KOPT-K1 (cell line): Measurements from ENCODE around the gene PSMD10.

Experiments
- H3K27ac ChIP-seq: fragments of 200-600 bp; sonication (generic); 2 replicates; pipeline ENCODE4 v1.5.1; 2016; ENCODE audit warnings: antibody characterized with exemption, mild to moderate bottlenecking, low read depth, low read length; ENCODE audit not compliant: poor library complexity, severe bottlenecking
- H3K36me3 ChIP-seq: fragments of 200-600 bp; sonication (generic); 2 replicates; pipeline ENCODE4 v1.5.1; 2017; ENCODE audit warnings: antibody characterized with exemption, mild to moderate bottlenecking, low read length, moderate library complexity; ENCODE audit not compliant: insufficient read depth
- H3K9me3 ChIP-seq: fragments of 200-600 bp; sonication (generic); 2 replicates; pipeline ENCODE4 v1.5.1; 2017; ENCODE audit warnings: antibody characterized with exemption, low read length, mild to moderate bottlenecking; ENCODE audit not compliant: insufficient read depth, poor library complexity, severe bottlenecking

Gene PSMD10

GRCh38 chrX:108049649-108050048, 41.7 kb downstream of the PSMD10 start:
- no peaks in the 10 kb centered on the region for H3K36me3 ChIP-seq
- no peaks in the 10 kb centered on the region for H3K9me3 ChIP-seq
- no peak overlapping the region for H3K27ac ChIP-seq

- H3K27ac ChIP-seq = no peak within 1 kb of the TSS
- H3K36me3 ChIP-seq = no peaks in the 10 kb centered on the region
- H3K9me3 ChIP-seq = no peaks in the 10 kb centered on the region
Measured at GRCh38 chrX:108044554-108045256, 46.6 kb downstream of the PSMD10 start, which contains the start of gene VSIG1. TSS of gene VSIG1 (plus strand) at chrX:108045065. CDS start at chrX:108045131, 66 bp downstream.

GRCh38 chrX:108036298-108036973, 54.9 kb downstream of the PSMD10 start:
- no peaks in the 10 kb centered on the region for H3K9me3 ChIP-seq
- H3K36me3 ChIP-seq = no peaks in the 10 kb centered on the region
- no peak overlapping the region for H3K27ac ChIP-seq

GRCh38 chrX:108034725-108035124, 56.6 kb downstream of the PSMD10 start:
- Histone ChIP-seq H3K27ac (no peak overlapping the region), H3K36me3 (no peaks in the 10 kb centered on the region), H3K9me3 (no peaks in the 10 kb centered on the region)
